HG03439 (cell line): Measurements from ENCODE around the gene VSTM2B.
"Not testable (repeated sequence)": the region's sequence is repeated elsewhere in the genome, so short reads cannot be mapped to it uniquely, and the experiment has no call there.

Experiments
- ATAC-seq: cut with Tn5 transposase; IDR thresholded peaks from one replicate; pipeline ENCODE4 v1.9.1; 2021; ENCODE audit warnings: mild to moderate bottlenecking, moderate library complexity; ENCODE audit not compliant: unreplicated experiment

The VSTM2B gene

DNA sequence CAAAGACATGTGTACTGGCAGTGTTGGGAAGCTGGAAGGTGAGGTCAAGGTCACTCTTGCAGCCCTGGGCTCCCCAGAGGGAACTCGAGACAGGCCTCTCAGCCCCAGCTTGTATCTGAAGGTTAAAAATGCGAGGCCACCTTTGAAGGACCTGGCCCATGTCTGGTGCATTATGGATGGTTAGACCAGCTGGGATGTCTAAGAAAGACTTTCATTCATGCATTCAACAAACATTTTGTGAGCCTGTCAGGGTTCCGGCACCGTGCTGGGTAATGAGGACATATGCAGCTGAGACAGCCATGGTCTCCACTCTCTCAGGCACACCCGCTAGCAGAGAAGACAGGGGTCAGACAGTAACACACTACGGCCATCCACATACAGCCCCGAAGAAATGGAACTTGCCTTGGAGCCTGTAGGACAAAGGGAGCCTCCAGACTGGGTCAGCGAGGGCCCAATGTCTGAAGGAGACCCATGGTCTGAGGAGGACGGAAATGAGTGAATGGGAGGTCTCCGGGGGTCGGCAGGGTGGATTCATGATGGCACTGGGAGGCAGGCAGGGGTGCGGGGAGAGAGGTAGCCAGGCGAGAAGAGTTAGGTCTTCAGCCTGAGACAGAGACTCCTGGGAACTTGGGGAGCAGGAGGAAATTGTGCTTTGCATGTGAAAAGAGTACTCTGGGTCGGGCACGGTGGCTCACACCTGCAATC, 19.0 kb downstream of the VSTM2B start:
- ATAC-seq = no peak

GRCh38 chr19:29545447-29545846, 19.7 kb downstream of the VSTM2B start:
- not testable (repeated sequence) for ATAC-seq

- ATAC-seq = no peak
Measured at GRCh38 chr19:29545866-29546582, 20.2 kb downstream of the VSTM2B start.

GRCh38 chr19:29546583-29547190, 20.9 kb downstream of the VSTM2B start:
- no peak for ATAC-seq

DNA sequence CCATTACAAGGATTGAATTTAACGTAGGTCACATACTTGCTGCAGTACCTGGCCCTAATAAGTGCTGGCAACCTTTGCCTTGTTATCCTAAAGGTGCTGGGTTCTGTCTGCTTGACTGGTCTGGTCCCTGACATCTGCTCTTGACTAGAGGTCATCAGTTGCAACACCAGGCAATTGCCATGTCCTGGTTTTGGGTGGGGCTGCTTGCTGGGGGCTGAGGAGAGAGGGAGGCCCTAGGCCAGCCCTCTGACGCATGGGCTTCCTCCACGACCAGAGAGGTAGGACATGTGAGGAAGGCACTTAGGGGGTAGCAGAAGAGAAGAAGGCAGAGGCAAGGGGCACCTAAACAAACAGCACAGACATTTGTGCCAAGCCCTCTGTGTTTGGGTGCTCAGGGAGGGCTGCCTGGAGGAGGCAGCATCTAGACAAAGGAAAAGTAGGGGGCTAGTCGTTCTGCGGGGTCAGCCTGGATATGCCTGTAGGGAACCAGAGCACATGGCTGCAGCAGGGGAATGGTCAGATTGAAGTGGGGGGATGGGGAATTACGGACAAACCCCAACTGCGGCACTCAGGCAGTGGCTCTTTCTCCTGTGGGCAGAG, 21.7 kb downstream of the VSTM2B start:
- no peak for ATAC-seq

GRCh38 chr19:29547981-29548380, 22.2 kb downstream of the VSTM2B start:
- no peak for ATAC-seq

- ATAC-seq = no peak
Measured at GRCh38 chr19:29548483-29549085, 22.8 kb downstream of the VSTM2B start.

DNA sequence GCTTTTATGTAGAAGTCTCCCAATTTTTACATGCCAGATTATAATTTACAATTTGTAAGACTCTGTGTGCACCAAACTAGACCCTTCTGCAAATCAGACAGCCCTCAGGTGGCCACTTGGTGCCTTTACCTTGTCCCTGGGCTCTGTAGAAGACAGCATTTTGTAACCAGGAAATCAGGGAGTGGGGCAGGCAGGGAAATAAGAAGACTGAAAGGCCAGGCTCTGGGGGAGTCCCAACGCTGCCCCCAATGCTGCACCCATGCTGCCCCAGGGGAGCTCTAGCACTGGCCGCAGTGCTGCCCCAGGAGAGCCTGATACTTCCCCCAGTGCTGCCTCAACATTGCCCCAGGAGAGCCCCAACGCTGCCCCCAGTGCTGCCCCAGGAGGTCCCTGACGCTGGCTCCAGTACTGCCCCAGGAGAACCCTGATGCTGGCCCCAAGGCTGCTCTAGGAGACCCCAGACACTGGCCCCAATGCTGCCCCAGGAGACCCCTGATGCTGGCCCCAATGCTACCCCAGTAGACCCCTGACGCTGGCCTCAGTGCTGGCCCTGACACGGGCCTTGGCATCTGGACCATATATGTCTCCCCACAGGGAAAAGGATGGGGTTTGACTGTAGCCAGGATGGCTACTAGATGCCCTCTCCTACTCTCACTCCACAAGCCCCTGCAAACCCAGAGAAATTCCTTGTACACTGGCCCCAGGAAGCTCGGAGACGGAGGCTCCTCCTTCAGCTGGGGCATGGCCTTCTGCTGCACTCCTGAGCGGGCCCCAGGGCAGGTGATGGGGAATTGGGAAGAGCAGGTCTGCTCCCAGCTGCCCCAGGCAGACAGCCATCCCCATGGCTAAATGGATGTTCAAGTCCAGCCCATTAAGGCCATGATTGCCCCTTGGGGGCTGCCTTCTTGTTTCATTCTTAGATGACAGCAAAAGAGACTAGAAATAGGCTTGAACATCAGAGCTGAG, 23.6 kb downstream of the VSTM2B start:
- no peak for ATAC-seq

DNA sequence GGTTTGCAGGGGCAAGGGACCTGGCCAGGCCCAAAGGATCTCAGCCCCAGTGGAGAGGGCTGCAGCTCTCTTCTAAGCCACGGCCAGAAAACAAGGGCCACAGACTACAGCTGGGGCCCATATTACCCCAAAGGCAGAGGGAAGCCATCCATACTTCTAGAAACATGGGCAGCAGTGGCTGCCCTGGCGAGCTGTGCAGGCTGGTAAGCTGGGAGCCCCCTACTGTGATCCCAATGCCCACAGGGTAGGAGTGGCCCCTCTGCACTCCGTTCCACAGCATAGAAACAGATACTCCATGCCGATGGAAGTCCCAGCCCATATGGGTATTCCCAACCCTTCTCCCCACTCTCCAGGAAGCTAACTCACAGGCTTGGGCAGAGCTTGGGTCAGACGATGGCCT, 25.1 kb downstream of the VSTM2B start:
- ATAC-seq = no peak

DNA sequence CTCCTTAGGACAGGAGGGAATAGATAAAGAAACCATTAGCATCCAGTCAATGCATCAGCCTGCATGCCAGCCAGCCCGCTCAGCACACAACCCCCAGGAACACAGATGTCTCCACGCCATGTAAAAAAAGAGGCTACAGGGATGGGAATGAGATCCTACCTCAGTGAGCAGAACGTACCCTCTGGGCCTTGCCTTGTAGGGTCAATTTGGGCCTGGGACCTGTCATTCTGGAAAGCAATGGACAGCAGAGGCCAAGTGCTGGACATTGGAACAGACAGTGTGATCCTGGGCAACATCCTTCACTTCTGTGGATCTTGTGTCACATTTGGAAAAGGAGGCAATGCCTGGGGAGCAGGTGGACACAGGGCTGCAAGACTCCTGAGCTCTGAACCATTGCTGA, 26.0 kb downstream of the VSTM2B start:
- no peak for ATAC-seq

DNA sequence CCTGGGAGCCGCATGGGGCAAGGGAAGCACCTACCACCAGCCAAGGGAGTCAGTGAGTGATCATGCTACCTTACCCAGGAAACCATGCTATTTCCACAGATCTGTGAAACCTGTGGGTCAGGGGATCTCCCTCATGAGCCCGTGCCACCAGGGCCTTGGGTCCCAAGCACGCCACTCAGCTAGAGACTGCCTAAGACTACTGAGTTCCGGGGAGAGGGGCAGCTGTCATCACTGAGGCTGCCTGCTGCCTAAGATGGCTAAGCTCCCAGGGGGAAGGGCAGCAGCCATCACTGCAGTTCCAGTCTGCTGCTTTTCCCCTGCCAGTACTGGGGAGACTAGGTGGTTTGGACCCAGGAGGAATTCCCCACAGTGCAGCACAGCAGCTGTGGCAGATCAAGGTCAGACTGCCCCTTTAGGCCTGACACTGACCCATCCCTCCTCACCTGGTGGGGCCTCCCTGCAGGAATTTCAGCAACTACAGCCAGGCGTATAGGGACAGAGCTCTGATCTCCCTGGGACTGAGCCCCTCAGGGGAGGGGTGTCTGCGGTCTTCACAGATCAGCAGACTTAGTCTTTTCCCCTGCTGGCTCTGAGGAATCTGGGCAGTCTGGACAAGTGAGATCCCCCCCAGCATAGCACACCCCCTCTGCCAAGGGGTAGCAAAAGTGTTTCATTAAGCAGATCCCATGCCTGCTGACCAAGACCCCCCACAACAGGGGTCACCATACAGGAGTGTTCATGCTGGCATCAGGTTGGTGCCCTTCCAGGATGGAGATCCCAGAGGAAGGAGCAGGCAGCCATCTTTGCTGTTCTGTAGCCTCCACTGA, 26.9 kb downstream of the VSTM2B start:
- ATAC-seq = no peak

DNA sequence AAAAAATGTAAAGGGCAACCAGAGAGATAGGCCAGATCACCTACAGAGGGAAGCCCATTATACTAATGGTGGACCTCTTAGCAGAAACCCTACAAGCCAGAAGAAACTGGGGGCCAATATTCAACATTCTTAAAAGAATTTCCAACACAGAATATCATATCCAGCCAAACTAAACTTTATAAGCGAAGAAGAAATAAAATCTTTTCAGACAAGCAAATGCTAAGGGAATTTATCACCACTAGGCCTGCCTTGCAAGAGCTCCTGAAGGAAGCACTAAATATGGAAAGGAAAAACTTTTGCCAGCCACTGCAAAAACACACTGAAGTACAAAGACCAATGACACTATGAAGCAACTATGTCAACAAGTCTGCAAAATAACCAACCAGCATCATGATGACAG, 28.4 kb downstream of the VSTM2B start:
- no peak for ATAC-seq

GRCh38 chr19:29559110-29559509, 33.3 kb downstream of the VSTM2B start:
- not testable (repeated sequence) for ATAC-seq

- ATAC-seq = no peak
Measured at GRCh38 chr19:29559743-29560142, 33.9 kb downstream of the VSTM2B start.

GRCh38 chr19:29560313-29561075, 34.7 kb downstream of the VSTM2B start:
- ATAC-seq = no peak

DNA sequence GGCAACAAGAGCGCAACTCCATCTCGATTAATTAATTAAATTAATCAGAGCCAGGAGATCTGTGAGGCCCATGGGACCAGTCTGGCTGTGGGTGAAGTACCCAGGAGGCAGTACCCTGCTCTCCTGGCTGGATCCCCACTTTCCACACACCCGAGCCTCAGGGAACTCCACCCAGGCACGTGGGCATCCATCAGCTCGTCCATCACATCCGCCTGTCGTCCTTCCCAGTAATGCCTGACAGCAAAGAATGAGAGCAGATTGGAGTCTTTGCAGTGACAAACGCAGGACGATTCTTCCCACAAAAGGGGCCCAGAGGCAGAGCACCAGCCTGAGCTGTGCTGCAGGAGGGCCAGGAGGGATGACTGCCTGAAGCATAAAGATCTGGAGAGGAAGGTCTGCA, 35.8 kb downstream of the VSTM2B start:
- ATAC-seq = no peak

DNA sequence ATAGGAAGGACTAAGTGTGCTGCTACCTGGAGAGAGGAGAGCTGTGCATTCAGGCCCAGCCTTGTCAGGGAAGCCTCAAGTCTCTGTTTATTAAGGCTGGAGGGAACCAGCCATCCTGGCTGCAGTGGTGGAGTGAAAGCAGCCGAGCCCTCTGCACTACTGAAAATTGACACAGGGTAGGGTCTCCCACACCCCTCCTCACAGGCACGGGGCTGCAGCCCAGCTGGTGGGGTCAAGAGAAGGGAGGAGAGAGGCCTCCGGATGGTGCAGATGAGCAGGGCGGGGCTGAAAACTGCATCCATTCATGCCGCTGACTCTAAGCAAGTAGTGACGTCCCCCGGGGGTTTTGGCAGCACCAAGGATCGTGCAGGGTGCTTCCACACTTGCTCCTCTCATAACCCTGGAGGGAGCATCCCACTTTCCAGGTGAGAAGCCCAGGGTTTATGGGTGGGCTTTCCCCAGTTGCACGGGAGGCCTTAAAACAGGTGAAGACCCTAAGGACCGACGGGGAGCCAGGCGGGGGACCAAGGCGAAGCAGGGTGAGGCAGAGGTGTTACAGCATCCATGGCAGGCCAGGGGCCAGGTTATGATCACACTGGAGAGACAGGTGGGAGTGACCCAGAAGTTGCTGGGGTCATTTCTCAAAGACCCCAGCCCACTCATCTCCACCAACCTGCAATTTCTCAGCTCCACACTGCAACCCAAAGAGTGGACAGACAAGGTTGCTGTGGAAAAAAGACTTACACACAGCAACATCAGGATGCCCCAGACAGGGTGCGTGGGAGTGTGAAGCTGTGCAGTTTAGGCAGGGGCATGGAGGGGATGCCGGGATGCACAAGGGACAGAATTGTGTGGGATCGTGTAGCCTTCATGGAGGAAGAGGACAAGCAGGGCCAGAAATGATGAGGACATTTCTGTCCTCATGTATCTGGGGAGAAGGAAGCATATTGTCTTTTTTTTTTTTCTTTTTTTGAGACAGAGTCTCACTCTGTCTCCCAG, 36.8 kb downstream of the VSTM2B start:
- no peak for ATAC-seq
